H54 (cell line): ENCODE data around the gene ANKS1B.

Experiments
- DNase-seq: peaks from one replicate; pipeline ENCODE4 v3.0.0; 2011; ENCODE audit warnings: low spot score, mixed read lengths; ENCODE audit not compliant: insufficient read length
- FAIRE-seq: peaks from 3 replicates; lab custom pipeline; 2011; peaks lifted over from hg19 to GRCh38; lab: Jason Lieb, UNC
- POLR2A ChIP-seq: IDR thresholded peaks from 2 replicates; pipeline ENCODE4 v1.6.1; 2011; ENCODE audit warnings: low read depth, mild to moderate bottlenecking, low read length

ANKS1B gene

GRCh38 chr12:99979471-99979870, 5.3 kb downstream of the ANKS1B start:
- FAIRE-seq (no peak), DNase-seq (no peak)
- no peak for TF ChIP-seq POLR2A

- TF ChIP-seq POLR2A: no peak
- DNase-seq (no peak), FAIRE-seq (no peak)
Observed at GRCh38 chr12:99978152-99978551, 6.6 kb downstream of the ANKS1B start.

GRCh38 chr12:99977550-99977949, 7.2 kb downstream of the ANKS1B start:
- no peak for DNase-seq
- FAIRE-seq: no peak
- no peak for TF ChIP-seq POLR2A

DNA sequence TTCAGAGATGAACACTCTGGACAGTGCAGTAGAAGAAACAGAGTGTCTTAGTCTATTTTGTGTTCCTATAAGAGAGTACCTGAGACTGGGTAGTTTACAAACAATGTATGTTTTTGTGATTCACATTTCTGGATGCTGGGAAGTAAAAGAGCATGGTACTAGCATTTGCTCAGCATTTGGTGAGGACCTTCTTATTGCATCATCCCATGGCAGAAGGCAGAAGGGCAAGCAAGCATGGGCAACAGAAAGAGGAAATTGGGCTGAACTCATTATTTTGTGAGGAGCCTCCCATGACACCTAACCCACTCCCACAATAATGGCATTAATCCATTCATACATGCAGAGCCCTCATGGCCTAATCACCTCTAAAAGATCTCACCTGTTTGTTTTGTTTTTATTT, 8.0 kb downstream of the ANKS1B start:
- no peak for DNase-seq
- no peak for FAIRE-seq

DNA sequence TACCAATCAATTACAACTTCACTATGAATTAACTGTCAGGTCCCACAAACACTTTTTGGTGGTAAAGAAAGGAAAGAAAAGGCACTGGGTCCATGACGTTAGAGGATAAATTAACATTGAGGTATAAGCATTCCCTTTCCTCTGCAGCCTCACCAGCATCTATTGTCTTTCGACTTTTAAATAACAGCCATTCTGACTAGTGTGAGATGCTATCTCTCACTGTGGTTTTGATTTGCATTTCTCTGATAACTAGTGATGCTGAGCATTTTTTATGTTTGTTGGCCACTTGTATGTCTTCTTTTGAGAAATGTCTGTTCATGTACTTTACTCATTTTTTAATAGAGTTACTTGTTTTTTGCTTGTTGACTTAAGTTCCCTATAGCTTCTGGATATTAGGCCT, 9.4 kb downstream of the ANKS1B start:
- TF ChIP-seq POLR2A: no peak
- FAIRE-seq: no peak
- no peak for DNase-seq

More for the DNA sequence above, 8.0 kb downstream of the ANKS1B start:
- TF ChIP-seq POLR2A: no peak

DNA sequence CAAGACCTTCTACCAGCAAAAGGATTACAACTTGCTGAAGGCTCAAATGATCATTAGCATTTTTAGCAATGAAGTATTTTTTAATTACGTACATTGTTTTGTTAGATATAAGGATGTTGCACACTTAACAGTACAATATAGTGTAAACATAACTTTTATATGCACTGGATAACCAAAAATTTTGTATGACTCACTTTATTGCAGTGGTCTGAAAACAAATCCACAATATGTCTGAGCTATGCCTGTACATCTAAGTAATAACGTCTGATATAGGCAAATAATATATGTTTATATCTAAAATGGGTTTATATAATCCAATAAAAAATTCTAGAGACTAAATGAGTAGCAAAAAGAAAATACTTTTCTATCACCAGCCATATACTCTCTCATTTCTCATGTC, 10.6 kb downstream of the ANKS1B start:
- FAIRE-seq (no peak), DNase-seq (no peak)
- no peak for TF ChIP-seq POLR2A

DNA sequence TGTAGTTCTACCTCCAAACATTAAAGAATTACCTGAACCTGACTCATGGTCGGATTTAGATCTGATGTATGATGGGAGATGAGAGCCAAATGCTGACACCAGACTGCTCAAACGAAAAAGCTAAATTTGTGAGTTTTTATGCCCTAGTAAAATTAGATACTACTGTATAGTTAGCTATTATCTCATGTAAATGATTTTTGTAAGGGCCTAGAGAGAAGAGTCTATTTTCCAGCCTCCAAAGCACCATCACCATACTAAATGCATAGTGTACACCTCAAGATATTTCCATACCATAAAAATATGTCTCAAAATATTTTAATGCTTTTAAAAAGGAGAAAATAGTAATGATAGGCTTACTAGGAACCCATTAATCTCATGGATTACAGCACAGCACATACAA, 18.3 kb downstream of the ANKS1B start:
- TF ChIP-seq POLR2A: no peak
- DNase-seq (no peak), FAIRE-seq (no peak)

DNA sequence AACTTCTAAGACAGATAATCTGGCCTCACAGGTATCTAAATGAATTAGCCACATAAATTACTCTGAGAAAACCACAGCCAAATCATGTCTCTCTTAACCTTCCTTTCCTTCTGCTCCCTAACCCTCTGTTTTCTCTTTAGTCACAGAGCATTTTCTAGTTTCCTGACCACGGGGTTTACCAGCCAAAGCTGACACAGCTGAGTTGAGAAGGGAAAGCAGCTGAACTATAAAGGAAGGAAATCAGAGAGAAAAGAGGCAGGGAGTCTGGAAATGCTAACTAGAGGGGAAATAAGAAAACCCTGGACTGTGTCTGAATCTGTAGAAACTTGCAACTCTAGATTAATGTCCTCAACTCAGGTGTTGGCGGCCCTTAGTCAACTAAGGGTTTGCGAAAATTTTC, 24.4 kb downstream of the ANKS1B start:
- TF ChIP-seq POLR2A: no peak
- FAIRE-seq (no peak), DNase-seq (no peak)

DNA sequence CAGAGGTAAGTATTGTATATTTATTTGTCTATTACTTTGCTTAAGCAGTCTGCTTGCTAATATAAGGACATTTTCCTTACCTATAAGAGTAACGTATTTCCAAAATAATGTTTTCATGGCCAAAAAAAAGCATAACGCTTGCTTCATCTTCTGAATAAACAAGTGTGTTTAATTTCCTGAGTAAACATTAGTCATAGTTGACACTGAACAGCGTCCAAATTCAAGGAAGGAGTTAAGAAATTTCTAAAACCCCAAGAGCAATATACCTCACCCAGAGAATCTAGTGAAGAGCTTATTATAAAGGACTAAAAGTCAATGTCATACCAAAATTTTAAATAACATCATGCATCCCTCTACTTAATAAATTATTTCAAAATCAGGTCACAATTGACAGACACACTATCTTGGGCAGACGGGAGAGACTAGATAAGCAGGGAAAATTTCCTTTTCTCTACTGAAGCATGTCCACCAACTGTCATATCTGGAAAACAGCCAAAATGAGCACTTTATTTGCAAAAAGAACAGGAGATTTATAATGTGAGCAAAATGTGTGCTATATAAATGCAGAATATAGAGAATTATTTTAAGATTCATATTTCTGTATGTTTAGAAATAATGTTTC, 25.1 kb downstream of the ANKS1B start:
- no peak for DNase-seq
- no peak for FAIRE-seq
- TF ChIP-seq POLR2A: no peak

DNA sequence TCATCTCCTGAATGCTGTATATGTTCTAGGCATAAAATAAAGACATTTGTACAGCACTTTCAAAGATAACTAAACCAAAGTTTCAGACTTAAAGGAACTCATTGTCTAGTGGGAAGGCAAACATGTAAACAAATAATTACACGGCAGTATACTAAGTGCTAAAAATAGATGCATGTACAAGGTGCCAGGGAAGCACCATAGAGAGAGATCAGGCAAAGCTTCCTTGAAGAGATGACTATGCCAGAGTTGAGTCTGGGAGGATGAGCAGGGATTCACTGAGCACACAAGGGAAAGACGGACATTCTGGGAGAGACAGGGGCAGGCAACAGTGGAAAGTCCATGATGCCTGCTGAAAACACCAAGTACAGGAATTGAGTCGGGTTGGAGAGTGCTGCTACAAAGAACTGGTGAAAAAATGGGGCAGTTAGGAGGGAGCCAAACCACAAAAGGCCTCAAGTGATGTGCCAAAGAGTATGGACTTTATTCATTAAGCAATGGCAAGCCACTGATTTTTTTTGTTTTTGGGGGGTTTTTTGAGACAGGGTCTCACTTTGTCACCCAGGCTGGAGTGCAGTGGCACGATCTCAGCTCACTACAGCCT, 26.8 kb downstream of the ANKS1B start:
- FAIRE-seq (no peak), DNase-seq (no peak)
- no peak for TF ChIP-seq POLR2A

DNA sequence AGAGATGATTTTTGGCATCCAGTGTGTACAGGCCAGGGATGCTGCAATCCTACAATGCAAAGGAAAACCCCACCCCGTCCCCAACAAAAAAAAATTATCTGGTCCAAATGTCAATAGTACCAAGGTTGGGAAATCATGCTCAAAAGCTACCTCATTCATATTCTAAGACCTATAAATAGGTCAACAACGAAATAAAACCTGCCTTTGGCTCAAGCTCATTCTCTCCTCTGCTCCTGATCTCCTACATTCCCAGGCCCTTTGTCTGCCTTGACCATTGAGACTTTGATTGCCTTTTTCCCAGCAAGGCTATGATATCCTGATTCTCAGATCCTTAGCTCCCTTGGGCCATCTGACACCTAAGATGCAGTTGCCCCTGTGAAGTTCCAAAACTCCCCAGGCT, 30.0 kb downstream of the ANKS1B start:
- TF ChIP-seq POLR2A: no peak
- DNase-seq (no peak), FAIRE-seq (no peak)

DNA sequence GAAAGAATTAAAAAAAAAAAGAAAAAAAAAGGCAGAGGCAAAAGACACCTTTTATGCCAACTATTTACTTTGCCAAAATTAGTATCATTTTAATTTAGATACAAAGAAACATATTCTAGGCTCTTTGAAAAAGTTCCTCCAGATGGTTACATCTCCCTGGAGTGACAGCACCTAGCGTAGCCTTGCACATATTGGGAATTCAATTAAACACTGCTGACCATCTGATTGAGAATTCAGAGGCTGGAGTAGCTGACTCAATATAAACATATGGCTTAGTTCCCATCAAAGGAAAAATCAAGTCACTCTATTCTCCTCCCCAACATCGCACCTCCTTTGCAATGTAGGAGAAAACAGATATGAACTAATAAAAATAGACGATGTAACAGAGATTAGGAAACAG, 36.4 kb downstream of the ANKS1B start:
- no peak for FAIRE-seq
- no peak for DNase-seq
- no peak for TF ChIP-seq POLR2A

- no peak for TF ChIP-seq POLR2A
- FAIRE-seq (no peak), DNase-seq (no peak)
Observed at GRCh38 chr12:99946131-99946530, 38.6 kb downstream of the ANKS1B start.

DNA sequence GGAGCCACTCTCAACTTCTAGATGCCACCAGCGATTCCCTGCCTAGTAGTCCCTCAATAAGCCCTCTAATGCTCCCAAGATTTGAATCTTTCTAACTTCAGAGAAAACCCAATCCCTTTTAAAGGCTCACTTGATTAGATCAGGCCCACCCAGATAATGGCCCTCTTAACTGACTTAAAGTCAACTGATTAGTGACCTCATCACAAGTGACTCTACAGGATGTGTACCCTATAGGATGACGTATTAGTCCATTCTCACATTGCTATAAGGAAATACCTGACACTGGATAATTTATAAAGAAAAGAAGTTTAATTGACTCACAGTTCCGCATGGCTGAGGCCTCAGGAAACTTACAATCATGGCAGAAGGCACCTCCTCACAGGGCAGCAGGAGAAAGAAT, 49.1 kb downstream of the ANKS1B start:
- no peak for DNase-seq
- no peak for TF ChIP-seq POLR2A
- FAIRE-seq: no peak

GRCh38 chr12:99926511-99927169, 58.1 kb downstream of the ANKS1B start:
- DNase-seq (no peak), FAIRE-seq (no peak)
- no peak for TF ChIP-seq POLR2A
